Liver (tissue), 3 donors: ENCODE data around the gene ITPKC.

Source experiments
- EGR1 ChIP-seq, 2 donors: IDR thresholded peaks; 2 replicates each; pipeline ENCODE4 v1.6.1; 2016 to 2018; ENCODE audit warnings: antibody characterized with exemption in 2 of 2, low read depth in 2 of 2
- HNF4A ChIP-seq, 2 donors: conservative IDR thresholded peaks; 2 replicates each; pipeline ENCODE4 v1.6.1; 2016; ENCODE audit warnings: antibody characterized with exemption in 2 of 2, mild to moderate bottlenecking in 2 of 2
- HNF4G ChIP-seq: IDR thresholded peaks from 2 replicates; pipeline ENCODE4 v1.6.1; 2016; ENCODE audit warnings: antibody characterized with exemption
- NR2F2 ChIP-seq: IDR thresholded peaks from 2 replicates; pipeline ENCODE4 v1.6.1; 2016; ENCODE audit warnings: antibody characterized with exemption
- RAD21 ChIP-seq, 2 donors: IDR thresholded peaks; 2 replicates each; pipeline ENCODE4 v1.6.1; 2016; ENCODE audit warnings: antibody characterized with exemption in 2 of 2, mild to moderate bottlenecking in 2 of 2
- RXRA ChIP-seq, 2 donors: IDR thresholded peaks; 2 replicates each; pipeline ENCODE4 v1.6.1; 2017 to 2018; ENCODE audit warnings: antibody characterized with exemption in 2 of 2, mild to moderate bottlenecking in 1 of 2
- SP1 ChIP-seq: IDR thresholded peaks from 2 replicates; pipeline ENCODE4 v1.6.1; 2018; ENCODE audit warnings: antibody characterized with exemption, mild to moderate bottlenecking
- TAF1 ChIP-seq: conservative IDR thresholded peaks from 2 replicates; pipeline ENCODE4 v1.6.1; 2016; ENCODE audit warnings: antibody characterized with exemption, mild to moderate bottlenecking
- TF ChIP-seq, protein P1 (sequence below): fragments of 150-350 bp; IDR thresholded peaks from 2 replicates; pipeline ENCODE4 v1.5.1; 2017; ENCODE audit warnings: improper control_type of control experiment, low read depth, low read length; ENCODE audit not compliant: missing input control
- TF ChIP-seq, protein P2 (sequence below): IDR thresholded peaks from 2 replicates; pipeline ENCODE4 v1.6.1; 2016; ENCODE audit warnings: antibody characterized with exemption
- TF ChIP-seq, protein P3 (sequence below): IDR thresholded peaks from 2 replicates; pipeline ENCODE4 v1.6.1; 2016; ENCODE audit warnings: antibody characterized with exemption
- TF ChIP-seq, protein P4 (sequence below): IDR thresholded peaks from 2 replicates; pipeline ENCODE4 v1.6.1; 2016; ENCODE audit warnings: antibody characterized with exemption, mild to moderate bottlenecking
- donor health status: healthy.
- donor health status: healthy.

DNA sequence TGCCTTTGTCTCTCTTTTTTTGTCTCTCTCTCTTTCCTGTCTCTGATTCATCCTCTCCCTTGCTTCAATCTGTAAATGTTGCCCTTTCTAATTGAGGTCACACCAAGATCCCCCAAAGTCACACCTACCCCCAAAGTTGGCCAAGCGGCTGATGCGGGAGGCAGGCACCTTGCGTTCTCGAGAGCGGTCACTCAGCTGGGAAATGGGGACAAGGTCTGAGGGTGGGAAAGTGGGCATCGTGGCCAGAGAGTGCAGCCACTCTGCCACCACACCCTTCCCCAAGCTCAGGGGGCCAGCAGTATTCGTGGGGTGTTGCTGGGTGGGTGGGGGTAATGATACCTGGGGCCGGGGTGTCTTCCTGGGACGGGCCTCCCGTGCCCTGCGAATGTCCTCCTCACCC lies 3.0 kb upstream of the ITPKC start:
- TF ChIP-seq, protein P1, sequence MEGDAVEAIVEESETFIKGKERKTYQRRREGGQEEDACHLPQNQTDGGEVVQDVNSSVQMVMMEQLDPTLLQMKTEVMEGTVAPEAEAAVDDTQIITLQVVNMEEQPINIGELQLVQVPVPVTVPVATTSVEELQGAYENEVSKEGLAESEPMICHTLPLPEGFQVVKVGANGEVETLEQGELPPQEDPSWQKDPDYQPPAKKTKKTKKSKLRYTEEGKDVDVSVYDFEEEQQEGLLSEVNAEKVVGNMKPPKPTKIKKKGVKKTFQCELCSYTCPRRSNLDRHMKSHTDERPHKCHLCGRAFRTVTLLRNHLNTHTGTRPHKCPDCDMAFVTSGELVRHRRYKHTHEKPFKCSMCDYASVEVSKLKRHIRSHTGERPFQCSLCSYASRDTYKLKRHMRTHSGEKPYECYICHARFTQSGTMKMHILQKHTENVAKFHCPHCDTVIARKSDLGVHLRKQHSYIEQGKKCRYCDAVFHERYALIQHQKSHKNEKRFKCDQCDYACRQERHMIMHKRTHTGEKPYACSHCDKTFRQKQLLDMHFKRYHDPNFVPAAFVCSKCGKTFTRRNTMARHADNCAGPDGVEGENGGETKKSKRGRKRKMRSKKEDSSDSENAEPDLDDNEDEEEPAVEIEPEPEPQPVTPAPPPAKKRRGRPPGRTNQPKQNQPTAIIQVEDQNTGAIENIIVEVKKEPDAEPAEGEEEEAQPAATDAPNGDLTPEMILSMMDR: no peak
- TF ChIP-seq RAD21 (IDR thresholded peaks at IDR 0.05) (no peak), NR2F2 (no peak), HNF4A (conservative IDR thresholded peaks at IDR 0.05) (no peak), RXRA (IDR thresholded peaks at IDR 0.05) (no peak), TAF1 (no peak), SP1 (no peak), HNF4G (no peak), EGR1 (IDR thresholded peaks at IDR 0.05; ENCODE audit: low read depth in 2 of 2) (no peak)
- TF ChIP-seq, protein P2, sequence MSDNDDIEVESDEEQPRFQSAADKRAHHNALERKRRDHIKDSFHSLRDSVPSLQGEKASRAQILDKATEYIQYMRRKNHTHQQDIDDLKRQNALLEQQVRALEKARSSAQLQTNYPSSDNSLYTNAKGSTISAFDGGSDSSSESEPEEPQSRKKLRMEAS: no peak
- TF ChIP-seq, protein P3, sequence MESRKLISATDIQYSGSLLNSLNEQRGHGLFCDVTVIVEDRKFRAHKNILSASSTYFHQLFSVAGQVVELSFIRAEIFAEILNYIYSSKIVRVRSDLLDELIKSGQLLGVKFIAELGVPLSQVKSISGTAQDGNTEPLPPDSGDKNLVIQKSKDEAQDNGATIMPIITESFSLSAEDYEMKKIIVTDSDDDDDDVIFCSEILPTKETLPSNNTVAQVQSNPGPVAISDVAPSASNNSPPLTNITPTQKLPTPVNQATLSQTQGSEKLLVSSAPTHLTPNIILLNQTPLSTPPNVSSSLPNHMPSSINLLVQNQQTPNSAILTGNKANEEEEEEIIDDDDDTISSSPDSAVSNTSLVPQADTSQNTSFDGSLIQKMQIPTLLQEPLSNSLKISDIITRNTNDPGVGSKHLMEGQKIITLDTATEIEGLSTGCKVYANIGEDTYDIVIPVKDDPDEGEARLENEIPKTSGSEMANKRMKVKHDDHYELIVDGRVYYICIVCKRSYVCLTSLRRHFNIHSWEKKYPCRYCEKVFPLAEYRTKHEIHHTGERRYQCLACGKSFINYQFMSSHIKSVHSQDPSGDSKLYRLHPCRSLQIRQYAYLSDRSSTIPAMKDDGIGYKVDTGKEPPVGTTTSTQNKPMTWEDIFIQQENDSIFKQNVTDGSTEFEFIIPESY: no peak
- TF ChIP-seq, protein P4, sequence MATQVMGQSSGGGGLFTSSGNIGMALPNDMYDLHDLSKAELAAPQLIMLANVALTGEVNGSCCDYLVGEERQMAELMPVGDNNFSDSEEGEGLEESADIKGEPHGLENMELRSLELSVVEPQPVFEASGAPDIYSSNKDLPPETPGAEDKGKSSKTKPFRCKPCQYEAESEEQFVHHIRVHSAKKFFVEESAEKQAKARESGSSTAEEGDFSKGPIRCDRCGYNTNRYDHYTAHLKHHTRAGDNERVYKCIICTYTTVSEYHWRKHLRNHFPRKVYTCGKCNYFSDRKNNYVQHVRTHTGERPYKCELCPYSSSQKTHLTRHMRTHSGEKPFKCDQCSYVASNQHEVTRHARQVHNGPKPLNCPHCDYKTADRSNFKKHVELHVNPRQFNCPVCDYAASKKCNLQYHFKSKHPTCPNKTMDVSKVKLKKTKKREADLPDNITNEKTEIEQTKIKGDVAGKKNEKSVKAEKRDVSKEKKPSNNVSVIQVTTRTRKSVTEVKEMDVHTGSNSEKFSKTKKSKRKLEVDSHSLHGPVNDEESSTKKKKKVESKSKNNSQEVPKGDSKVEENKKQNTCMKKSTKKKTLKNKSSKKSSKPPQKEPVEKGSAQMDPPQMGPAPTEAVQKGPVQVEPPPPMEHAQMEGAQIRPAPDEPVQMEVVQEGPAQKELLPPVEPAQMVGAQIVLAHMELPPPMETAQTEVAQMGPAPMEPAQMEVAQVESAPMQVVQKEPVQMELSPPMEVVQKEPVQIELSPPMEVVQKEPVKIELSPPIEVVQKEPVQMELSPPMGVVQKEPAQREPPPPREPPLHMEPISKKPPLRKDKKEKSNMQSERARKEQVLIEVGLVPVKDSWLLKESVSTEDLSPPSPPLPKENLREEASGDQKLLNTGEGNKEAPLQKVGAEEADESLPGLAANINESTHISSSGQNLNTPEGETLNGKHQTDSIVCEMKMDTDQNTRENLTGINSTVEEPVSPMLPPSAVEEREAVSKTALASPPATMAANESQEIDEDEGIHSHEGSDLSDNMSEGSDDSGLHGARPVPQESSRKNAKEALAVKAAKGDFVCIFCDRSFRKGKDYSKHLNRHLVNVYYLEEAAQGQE: no peak
